Fibroblast of lung (primary cell): ENCODE results near the gene MITF. TPM values are rescaled to one million over a fixed set of nuclear protein-coding genes. Genes with fewer than 3 reads are reported as not detected.
A peak's percentile ranks its signal among the peaks of the same experiment; 100 is the strongest.

Source experiments
- DNase-seq, 2 donors: peaks; one replicate each; pipeline versions ENCODE4 v3.0.0 to v3.0.0-alpha.2; 2010; ENCODE audit warnings: low read depth in 2 of 2
- H2AFZ ChIP-seq: 2 replicates; pipeline ENCODE4 v1.5.1; 2012; ENCODE audit warnings: low read length, control low read depth, inconsistent platforms
- H3K27ac ChIP-seq: 2 replicates; pipeline ENCODE4 v1.5.1; 2011; ENCODE audit warnings: low read length, control low read depth; ENCODE audit not compliant: insufficient read depth
- H3K27me3 ChIP-seq: 2 replicates; pipeline ENCODE4 v1.5.1; 2011; ENCODE audit warnings: mild to moderate bottlenecking, low read length; ENCODE audit not compliant: control insufficient read depth, insufficient read depth
- H3K36me3 ChIP-seq: 2 replicates; pipeline ENCODE4 v1.5.1; 2011; ENCODE audit warnings: low read length; ENCODE audit not compliant: control insufficient read depth, insufficient read depth
- H3K4me1 ChIP-seq: 2 replicates; pipeline ENCODE4 v1.5.1; 2011; ENCODE audit warnings: low read length; ENCODE audit not compliant: control insufficient read depth, insufficient read depth; ENCODE audit errors: extremely low read depth
- H3K4me2 ChIP-seq: 2 replicates; pipeline ENCODE4 v1.5.1; 2011; ENCODE audit warnings: low read length, control low read depth; ENCODE audit not compliant: insufficient read depth; ENCODE audit errors: extremely low read depth
- H3K4me3 ChIP-seq, 4 experiments: fragments of 200-600 bp in 1 of 4; sonication (generic) in 1 of 4; replicated peaks in 1 of 4; 2 replicates each; pipeline ENCODE4 v1.5.1; 2011 to 2016; ENCODE audit warnings: low read length in 4 of 4, low read depth in 3 of 4, mild to moderate bottlenecking in 3 of 4, control low read depth in 2 of 4, inconsistent platforms in 1 of 4, mixed read lengths in 1 of 4; ENCODE audit not compliant: insufficient read depth in 1 of 4; ENCODE audit errors: control extremely low read depth in 1 of 4
- H3K79me2 ChIP-seq: 2 replicates; pipeline ENCODE4 v1.5.1; 2012; ENCODE audit warnings: mild to moderate bottlenecking, low read length, inconsistent platforms; ENCODE audit not compliant: control insufficient read depth, insufficient read depth
- H3K9ac ChIP-seq: 2 replicates; pipeline ENCODE4 v1.5.1; 2011; ENCODE audit warnings: mild to moderate bottlenecking, low read length, control low read depth; ENCODE audit not compliant: insufficient read depth
- H3K9me3 ChIP-seq: 2 replicates; pipeline ENCODE4 v1.5.1; 2012; ENCODE audit warnings: low read depth, low read length; ENCODE audit not compliant: control insufficient read depth, insufficient read depth
- H4K20me1 ChIP-seq: 2 replicates; pipeline ENCODE4 v1.5.1; 2011; ENCODE audit warnings: low read length; ENCODE audit not compliant: control insufficient read depth, insufficient read depth; ENCODE audit errors: extremely low read depth
- CTCF ChIP-seq, 2 donors: IDR thresholded peaks in 1 of 2; conservative IDR thresholded peaks in 1 of 2; 1 replicate in 1 of 2; 2 replicates in 1 of 2; pipeline ENCODE4 v1.5.1; 2011 to 2012; ENCODE audit warnings: low read length in 2 of 2, control low read depth in 1 of 2, inconsistent platforms in 1 of 2, low read depth in 1 of 2, mild to moderate bottlenecking in 1 of 2
- EZH2 ChIP-seq: IDR thresholded peaks from 2 replicates; pipeline ENCODE4 v1.5.1; 2012; ENCODE audit warnings: low read length, control low read depth, mild to moderate bottlenecking; ENCODE audit errors: missing control alignments
- polyA plus RNA-seq, 2 donors: library from polyadenylated mRNA; depleted of rRNA in 1 of 2; stranded (reverse) in 1 of 2; unstranded in 1 of 2; fragments of >200 nt; gene quantifications; 2 replicates each; pipeline ENCODE4 v1.2.1, GENCODE V29; 2011 to 2012; ENCODE audit warnings: missing spikeins in 1 of 2
- total RNA-seq: library from RNA; depleted of rRNA; stranded (reverse); fragments of >200 nt; gene quantifications from 2 replicates; pipeline ENCODE4 v1.2.1, GENCODE V29; 2014

Gene MITF
- total and polyA plus RNA-seq, 2 donors (not counting 1 experiment from before 2014, with no cell fraction given): 31.6 to 34.3 TPM

GRCh38 chr3:69880069-69880640 is 140.9 kb downstream of the MITF start:
- Histone ChIP-seq H3K36me3 (no peaks in the 10 kb centered on the region), H3K9me3 (no peaks in the 10 kb centered on the region)

GRCh38 chr3:69881051-69881450 is 141.8 kb downstream of the MITF start:
- H3K4me1 ChIP-seq: no peaks in the 10 kb centered on the region
- TF ChIP-seq CTCF (conservative IDR thresholded peaks at IDR 0.05 in 1 of 2, IDR thresholded peaks at IDR 0.05 in 1 of 2; ENCODE audit: low read depth in 1 of 2, low read length in 2 of 2) (no peak), EZH2 (no peak)
- no peak for DNase-seq
- H3K27me3 ChIP-seq: no peaks in the 10 kb centered on the region
- H3K36me3 ChIP-seq: no peaks in the 10 kb centered on the region
- H3K4me3 ChIP-seq: no peak overlapping the region
- H3K79me2 ChIP-seq: no peaks in the 10 kb centered on the region
- no peak overlapping the region for H2AFZ ChIP-seq
- H3K9ac ChIP-seq: no peak overlapping the region
- H4K20me1 ChIP-seq: no peaks in the 10 kb centered on the region
- no peaks in the 10 kb centered on the region for H3K9me3 ChIP-seq
- H3K4me2 ChIP-seq: no peak overlapping the region
- H3K27ac ChIP-seq: no peak overlapping the region

More at GRCh38 chr3:69880069-69880640, 140.9 kb downstream of the MITF start:
- Histone ChIP-seq H2AFZ (no peak overlapping the region), H4K20me1 (no peaks in the 10 kb centered on the region), H3K4me3 (no peak overlapping the region), H3K4me2 (no peak overlapping the region), H3K79me2 (no peaks in the 10 kb centered on the region), H3K9ac (no peak overlapping the region), H3K27me3 (no peaks in the 10 kb centered on the region), H3K4me1 (no peaks in the 10 kb centered on the region), H3K27ac (no peak overlapping the region)
- DNase-seq: no peak
- no peak for TF ChIP-seq CTCF (conservative IDR thresholded peaks at IDR 0.05 in 1 of 2, IDR thresholded peaks at IDR 0.05 in 1 of 2; ENCODE audit: low read depth in 1 of 2, low read length in 2 of 2)
- TF ChIP-seq EZH2: no peak

GRCh38 chr3:69881756-69882428 is 142.6 kb downstream of the MITF start:
- Histone ChIP-seq H3K27ac (no peak overlapping the region), H3K27me3 (no peaks in the 10 kb centered on the region), H3K79me2 (no peaks in the 10 kb centered on the region), H4K20me1 (no peaks in the 10 kb centered on the region), H3K4me2 (no peak overlapping the region), H3K4me3 (no peak overlapping the region), H3K9ac (no peak overlapping the region), H2AFZ (no peak overlapping the region), H3K4me1 (no peaks in the 10 kb centered on the region), H3K36me3 (no peaks in the 10 kb centered on the region), H3K9me3 (no peaks in the 10 kb centered on the region)
- no peak for TF ChIP-seq EZH2
- no peak for TF ChIP-seq CTCF (conservative IDR thresholded peaks at IDR 0.05 in 1 of 2, IDR thresholded peaks at IDR 0.05 in 1 of 2; ENCODE audit: low read depth in 1 of 2, low read length in 2 of 2)
- peak in 1 of 2 donors; percentile 8 for DNase-seq
